Measurements from ENCODE around the gene RBP3.

Gene RBP3

DNA sequence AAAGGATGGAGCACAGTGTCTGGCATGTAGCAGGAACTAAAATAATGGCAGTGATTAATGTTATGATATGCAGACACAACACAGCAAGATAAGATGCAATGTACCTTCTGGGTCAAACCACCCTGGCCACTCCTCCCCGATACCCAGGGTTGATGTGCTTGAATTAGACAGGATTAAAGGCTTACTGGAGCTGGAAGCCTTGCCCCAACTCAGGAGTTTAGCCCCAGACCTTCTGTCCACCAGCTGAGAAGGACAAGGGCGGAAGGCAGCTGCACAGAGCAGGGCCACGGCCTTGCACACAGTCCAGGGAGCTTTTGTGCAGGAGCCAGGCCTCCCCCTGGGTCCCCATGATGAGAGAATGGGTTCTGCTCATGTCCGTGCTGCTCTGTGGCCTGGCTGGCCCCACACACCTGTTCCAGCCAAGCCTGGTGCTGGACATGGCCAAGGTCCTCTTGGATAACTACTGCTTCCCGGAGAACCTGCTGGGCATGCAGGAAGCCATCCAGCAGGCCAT is at the start of gene RBP3:
Gene RBP3 (plus strand): TSS at position 226 of the 514 bp plus-strand sequence. CDS start 122 bp downstream, at position 348.
- DNase-seq (ENCODE audit: low read depth), result no peak

DNA sequence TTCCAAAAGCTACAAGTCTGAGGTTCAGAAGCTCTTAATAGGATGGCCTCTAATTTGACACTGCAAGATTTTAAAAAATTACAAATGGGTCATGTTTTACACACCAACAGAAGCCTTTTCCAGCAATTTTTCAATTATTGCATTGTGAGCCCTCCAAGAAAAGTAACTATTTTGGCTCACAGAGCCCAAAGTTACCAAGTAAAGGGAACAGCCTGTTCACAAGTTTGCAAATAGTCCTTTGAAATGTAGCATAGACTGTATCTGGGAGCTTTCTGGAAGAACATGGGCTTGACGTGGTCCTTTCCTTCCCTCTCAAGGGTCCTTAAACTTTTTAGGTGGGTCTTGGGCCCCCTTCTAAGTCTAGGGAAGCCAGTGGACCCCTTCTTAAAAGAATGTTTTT is 49.4 kb upstream of the RBP3 start:
- no peak for DNase-seq (ENCODE audit: low read depth)

GRCh38 chr10:47299611-47300428 is 48.3 kb upstream of the RBP3 start, which contains the start of gene GDF10:
Gene GDF10, plus strand, starts transcription at chr10:47300197. Its CDS starts 455 bp downstream, at chr10:47300652.
- no peak for DNase-seq (ENCODE audit: low read depth)

- no peak for DNase-seq (ENCODE audit: low read depth)
Measured at GRCh38 chr10:47300429-47300931, 47.7 kb upstream of the RBP3 start.

DNA sequence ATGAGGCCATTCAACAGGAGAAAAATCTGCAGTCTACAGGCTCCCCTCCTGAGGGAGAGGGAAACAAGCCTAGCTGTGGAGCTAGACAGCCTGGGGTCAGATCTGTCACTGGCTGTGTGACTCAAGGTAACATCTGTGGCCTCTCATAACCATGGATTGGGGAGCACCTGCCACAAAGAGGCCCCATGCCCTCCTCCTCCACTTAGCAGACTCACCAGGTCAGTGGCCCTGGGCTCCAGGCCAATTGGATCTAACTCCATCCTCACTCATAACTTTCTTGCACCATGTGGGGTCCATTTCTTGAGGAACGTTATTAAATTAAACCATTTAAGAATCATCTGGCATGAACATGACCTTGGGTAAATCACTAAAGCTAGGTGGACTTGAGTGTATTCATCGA is 46.3 kb upstream of the RBP3 start:
- no peak for DNase-seq (ENCODE audit: low read depth)

DNA sequence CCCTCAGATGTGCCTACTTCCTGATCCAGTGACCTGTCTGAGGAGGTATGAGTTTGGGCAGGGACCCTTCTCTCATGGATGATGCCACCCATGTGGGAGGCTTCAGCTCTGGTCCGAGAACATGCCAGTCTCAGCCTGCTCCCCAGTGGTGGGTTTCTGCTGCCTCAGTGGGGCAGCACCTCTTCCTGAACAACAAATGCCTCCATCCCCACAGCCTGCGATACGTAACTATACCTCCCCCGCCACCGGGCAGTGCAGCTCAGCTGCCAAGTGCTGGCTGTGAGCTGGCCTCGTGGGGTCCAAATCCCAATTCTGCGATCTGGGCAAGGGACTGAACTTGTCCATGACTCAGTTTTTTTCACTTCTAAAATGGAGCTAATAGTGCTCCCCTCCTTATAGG is 45.1 kb upstream of the RBP3 start:
- DNase-seq (ENCODE audit: low read depth), result no peak

DNA sequence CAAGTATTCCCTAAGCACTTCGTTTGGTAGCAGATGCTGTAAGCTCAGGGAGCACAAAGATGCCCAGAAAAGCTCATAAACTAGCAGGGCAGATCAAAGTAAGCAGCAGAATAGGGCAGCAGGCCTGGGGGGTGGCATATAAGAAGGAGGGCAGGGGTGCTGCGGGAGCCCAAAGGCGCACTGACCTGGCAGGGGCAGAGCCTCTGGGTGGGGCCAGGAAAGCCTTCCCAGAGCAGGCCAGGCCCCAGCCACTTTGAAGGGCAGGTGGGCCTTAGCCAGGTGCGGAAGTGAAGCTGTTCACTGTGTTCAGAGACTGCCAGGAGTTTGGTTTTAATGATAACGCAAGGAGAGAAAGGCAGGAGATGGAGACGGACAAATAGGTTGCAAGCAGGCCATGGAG is 44.3 kb upstream of the RBP3 start:
- DNase-seq (ENCODE audit: low read depth), result no peak

DNA sequence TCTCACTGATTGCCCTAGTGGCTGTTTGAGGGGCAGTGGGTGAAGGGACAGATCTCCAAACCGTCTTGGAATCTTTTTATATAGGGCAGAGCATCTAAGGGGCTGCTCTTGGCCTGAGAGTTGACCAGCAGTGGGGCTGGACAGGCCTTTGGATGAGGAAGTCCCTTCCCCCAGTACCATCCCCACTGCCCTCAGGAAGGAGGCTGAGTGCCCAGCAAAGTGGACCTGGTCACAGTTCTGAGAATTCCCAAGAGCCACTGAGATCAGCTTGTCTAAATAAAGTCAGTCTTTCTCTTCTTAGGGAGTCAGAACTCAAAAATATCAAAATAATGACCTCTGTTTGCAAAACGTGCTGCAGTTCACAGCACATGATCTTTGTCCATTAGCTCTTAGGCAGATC is 42.6 kb upstream of the RBP3 start:
- no peak for DNase-seq (ENCODE audit: low read depth)

- DNase-seq (ENCODE audit: low read depth), result no peak
Measured at GRCh38 chr10:47306387-47307210, 41.6 kb upstream of the RBP3 start.

- no peak for DNase-seq (ENCODE audit: low read depth)
Measured at GRCh38 chr10:47307381-47307780, 40.8 kb upstream of the RBP3 start.

DNA sequence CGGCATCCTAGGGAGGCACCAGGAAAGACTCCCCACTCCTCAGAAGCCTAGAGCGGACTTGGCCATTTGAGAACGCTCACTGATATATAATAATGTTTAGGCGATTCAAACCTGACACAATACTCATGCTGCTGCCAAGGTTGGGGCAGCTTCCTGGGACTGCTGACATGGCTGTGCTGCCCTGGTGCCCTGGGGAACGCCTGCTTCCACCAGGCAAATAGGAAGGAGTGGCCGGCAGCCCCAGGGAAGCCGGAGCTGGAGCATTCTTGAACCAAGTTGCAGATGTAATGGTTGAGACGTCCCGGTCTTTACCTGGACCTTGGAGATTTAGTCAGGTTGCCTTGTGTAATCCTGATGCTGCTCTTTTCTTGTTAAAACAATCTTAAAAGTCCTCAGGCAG is 39.4 kb upstream of the RBP3 start:
- no peak for DNase-seq (ENCODE audit: low read depth)

GRCh38 chr10:47309408-47310089 is 38.6 kb upstream of the RBP3 start:
- DNase-seq (ENCODE audit: low read depth), result no peak

DNA sequence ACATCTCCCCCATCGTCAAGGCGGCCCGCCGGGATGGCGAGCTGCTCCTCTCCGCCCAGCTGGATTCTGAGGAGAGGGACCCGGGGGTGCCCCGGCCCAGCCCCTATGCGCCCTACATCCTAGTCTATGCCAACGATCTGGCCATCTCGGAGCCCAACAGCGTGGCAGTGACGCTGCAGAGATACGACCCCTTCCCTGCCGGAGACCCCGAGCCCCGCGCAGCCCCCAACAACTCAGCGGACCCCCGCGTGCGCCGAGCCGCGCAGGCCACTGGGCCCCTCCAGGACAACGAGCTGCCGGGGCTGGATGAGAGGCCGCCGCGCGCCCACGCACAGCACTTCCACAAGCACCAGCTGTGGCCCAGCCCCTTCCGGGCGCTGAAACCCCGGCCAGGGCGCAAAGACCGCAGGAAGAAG is 38.1 kb upstream of the RBP3 start:
- DNase-seq (ENCODE audit: low read depth), result no peak

- no peak for DNase-seq (ENCODE audit: low read depth)
Measured at GRCh38 chr10:47311193-47311931, 36.8 kb upstream of the RBP3 start.

- DNase-seq (ENCODE audit: low read depth), result peak; percentile 60
Measured at GRCh38 chr10:47311932-47312662, 36.1 kb upstream of the RBP3 start.

GRCh38 chr10:47312663-47312995 is 35.5 kb upstream of the RBP3 start:
- DNase-seq (ENCODE audit: low read depth), result no peak

DNA sequence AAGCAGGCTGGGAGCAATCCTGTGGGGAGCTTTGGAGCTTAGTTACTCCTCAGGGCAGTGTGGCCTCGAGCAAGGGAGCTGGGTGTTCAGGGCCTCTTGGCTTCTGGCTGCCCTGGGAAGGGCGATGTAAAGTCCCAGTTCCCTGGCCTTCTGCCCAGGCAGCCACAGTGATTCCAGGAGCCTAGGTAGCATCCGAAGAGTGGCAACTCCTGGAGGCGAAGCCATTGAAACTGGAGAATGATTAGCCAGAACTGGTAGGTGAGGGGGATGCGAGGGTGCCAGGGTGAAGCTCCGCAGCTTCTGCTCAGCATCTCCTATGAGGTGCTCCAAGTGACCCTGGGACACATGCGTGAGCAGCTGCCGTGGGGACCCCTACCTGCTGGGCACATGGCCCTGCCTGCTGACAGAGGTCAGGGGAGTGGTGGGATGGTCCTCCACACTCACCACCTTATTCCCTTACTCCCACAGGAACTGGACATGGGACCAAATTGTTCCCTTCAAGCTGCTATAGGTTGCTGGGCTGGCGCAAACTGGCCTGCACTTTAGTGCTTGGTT is 33.7 kb upstream of the RBP3 start:
- DNase-seq (ENCODE audit: low read depth), result no peak

- no peak for DNase-seq (ENCODE audit: low read depth)
Measured at GRCh38 chr10:47315421-47315820, 32.7 kb upstream of the RBP3 start.

- DNase-seq (ENCODE audit: low read depth), result no peak
Measured at GRCh38 chr10:47316131-47316530, 32.0 kb upstream of the RBP3 start.

DNA sequence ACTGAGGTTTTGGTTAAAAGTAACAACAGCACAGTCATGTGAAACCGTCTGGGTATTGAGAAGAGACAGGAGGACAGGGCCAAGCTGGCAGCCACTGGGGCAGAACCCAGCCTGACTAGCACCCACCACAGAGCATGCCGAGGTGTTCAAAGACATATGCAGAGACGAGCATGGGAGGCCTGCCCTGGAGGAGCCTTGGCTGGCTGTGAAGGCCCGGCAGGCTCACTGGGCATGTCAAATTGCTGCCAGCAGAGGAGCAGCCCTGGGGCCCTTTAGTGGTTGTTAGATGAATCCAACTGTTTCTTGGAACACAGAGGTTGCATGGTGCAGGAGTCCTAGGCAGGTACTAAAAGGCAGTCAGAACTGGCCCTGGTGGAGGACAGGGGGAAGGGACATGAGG is 30.9 kb upstream of the RBP3 start:
- no peak for DNase-seq (ENCODE audit: low read depth)

DNA sequence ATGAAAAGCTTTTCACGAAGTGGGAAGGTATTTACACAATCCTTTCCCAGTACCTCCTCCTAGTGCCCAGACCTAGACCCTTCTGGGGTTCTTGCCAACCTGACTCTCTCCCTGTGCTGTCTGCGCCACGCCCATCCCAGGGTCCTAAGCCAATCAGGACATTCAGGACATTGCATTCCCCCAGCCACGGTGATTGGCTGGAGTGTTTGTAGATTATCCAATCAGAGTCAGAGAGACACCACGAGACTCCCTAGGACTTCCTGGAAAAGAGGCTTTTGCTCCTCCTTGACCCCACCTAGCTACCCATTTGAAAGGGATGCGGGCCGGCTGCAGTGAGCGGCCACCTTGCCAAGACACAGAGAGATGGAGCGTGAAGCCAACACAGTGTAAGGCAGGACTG is 29.5 kb upstream of the RBP3 start:
- no peak for DNase-seq (ENCODE audit: low read depth)
